Stimulated activated CD8-positive, alpha-beta memory T cell treated with anti-CD3 and anti-CD28 coated beads, Interleukin-2, amount 100 ng/mL, for 48 hours (primary cell): ENCODE data around the gene CFAP61.
"Not testable (repeated sequence)": the region's sequence is repeated elsewhere in the genome, so short reads cannot be mapped to it uniquely, and the experiment has no call there.

Experiments used
- DNase-seq, 2 donors: peaks; one replicate each; pipeline ENCODE4 v3.0.0-alpha.2; 2020; ENCODE audit warnings: low read depth in 2 of 2

CFAP61 gene

DNA sequence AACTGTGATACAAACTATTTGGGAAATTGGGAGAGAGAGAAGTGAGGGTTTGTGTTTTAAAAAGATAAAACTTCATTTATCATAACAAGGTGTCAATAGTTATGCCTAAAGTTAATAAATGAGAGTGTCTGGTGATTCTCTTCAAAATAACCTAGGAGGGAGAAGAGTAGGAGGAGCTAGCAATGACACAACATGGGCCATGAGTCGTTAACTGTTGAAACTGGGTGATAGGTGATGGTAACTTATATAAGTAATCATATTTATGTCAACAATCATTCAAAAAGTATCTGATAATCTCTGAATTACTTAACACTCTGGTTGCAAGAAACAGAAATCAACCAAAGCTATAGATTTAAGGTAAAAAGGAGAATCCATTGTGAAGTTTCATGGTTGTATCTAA is 268.8 kb downstream of the CFAP61 start:
- no peak for DNase-seq

DNA sequence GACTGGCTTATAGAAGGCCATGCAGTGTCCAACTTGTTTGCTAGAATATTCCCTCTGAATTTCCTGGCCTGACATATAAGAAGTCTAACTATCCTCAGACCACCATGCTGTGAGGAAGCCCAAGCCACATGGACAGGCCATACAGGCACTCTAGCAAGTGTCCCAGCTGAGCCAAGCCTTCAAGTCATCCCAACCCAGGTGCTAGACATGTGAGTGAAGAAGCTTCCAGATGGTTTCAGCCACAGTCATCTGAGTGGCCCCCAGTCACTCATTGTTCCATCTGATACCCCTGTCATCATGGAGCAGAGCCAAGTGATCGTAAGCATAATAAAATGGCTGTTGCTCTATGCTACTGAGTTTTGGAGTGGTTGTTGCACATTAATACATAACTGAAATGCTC is 269.6 kb downstream of the CFAP61 start:
- DNase-seq = no peak

DNA sequence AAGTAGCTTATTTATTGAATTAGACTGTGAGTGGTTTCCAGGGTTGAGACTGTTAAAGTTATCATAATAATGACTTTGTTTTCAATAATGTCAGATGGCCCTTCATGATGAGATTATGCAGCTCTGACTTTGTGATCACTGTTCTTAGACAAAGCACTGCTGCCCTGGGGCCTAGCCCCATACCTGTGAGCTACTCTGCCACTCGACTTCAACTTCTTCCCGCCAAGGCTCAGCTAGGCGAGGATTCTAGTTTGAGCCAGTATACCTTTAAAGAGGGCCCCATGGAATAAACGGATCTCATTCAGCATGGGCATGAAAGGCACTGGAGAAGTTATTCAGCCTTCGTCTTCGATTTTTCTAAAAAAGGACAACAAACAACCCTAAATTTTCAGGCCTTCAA is 270.6 kb downstream of the CFAP61 start:
- no peak for DNase-seq

DNA sequence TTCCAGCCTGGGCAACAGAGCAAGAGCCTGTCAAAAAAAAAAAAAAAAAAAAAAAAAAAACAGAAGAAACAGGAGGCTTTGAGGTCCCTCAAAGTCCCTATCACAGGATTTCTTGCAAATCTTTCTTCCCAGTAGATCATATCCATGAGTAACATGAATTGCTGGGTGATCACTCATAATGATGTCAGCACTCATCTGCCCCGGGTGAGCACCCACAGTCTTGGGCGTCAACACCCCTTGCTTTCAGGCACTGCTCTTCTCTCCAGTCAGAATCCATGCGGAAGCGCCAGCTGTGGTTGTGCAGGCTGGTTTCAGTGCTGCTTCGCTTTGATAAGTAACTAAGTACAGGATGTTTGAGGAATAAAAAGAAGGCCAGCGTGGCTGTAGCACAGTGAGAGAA is 275.4 kb downstream of the CFAP61 start:
- no peak for DNase-seq

DNA sequence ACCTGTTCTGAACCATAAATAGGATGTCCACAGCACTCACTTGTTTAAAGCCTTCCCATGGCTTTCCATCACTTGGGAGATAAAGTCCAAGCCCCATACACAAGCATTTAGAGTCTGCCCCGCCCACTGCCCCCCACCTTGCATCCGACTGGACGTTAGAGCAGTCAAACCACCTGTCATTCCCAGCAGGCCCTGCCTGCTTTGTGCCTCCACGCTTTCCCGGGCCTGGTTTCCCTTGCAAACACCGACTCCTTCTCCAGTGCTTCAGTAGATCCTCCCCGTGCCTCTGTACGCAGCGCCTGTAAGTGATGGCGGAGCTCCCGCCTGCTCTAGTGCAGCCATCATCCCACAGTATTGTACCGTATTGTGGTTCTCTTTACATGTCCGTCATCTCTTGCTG is 277.2 kb downstream of the CFAP61 start:
- DNase-seq = no peak

DNA sequence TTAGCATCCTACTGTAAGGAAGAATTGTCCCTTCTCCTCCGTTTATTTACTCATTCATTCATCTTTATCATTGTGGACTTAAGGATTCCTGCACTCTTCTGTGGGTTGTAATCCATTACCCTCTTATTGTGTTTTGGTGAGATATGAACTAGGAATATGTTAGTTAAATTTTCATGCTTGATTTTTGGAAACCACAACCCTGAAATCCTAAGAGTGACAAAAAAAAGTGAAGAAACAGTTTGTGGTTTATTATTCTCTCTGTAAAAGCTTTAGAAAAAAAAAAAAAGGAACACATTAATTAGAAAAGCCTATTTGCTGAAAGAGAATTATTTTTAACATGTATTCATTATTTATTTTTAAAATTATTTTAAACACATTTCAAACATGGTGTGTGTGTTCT is 278.8 kb downstream of the CFAP61 start:
- DNase-seq = no peak

DNA sequence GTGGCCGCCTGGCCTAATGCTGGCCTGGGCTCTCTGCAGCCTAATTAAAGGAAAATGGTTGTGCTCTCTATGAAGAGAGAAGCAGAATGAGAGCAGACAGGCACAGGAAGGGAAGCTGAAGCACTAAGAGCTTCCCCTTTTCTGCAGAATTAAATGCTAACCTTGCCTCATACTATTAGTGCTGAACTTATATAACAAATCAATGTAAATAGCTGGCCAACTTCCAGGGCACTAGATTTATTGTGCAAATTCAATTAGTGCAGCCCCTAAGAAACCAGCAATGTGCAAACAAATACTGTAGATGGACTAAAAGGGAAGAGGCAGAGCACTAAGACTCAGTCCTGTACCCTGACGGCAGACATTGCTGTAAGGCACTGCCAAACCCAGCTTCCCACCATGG is 279.5 kb downstream of the CFAP61 start:
- DNase-seq = no peak

DNA sequence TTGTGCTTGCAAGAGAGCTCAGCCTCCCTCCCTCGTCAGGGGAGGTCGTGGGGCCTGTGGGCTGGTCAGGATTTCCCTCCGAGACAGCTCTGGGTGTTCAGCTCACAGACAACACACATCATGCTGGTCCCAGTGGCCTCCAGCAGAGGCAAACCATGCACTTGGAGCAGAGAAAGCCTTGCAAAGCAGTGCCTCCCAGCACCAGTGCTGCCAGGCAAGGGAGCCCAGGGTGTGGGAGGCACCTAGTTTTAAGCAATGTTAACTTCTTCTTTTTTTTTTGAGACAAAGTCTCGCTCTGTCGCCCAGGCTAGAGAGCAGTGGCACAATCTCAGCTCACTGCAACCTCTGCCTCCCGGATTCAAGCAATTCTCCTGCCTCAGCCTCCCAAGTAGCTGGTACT is 281.5 kb downstream of the CFAP61 start:
- no peak for DNase-seq

DNA sequence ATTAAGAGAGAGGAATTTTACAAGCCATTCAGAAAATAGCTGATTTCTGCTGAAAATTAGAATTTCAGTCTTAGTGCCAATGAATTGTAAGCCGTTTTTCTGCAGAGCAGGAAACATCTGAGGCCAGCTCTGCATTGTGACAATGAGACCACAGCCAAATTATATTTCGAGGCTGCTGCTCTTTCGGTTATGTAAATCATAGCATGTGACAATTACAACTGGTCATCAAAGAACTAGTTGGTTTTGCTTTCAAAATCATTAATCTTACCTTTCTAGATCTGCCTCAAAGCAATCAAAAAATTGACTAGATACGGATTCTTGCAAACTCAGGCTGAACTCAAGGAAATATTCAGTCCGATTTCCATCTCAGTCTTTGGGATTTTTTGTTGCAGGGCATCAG is 282.2 kb downstream of the CFAP61 start:
- DNase-seq = no peak

DNA sequence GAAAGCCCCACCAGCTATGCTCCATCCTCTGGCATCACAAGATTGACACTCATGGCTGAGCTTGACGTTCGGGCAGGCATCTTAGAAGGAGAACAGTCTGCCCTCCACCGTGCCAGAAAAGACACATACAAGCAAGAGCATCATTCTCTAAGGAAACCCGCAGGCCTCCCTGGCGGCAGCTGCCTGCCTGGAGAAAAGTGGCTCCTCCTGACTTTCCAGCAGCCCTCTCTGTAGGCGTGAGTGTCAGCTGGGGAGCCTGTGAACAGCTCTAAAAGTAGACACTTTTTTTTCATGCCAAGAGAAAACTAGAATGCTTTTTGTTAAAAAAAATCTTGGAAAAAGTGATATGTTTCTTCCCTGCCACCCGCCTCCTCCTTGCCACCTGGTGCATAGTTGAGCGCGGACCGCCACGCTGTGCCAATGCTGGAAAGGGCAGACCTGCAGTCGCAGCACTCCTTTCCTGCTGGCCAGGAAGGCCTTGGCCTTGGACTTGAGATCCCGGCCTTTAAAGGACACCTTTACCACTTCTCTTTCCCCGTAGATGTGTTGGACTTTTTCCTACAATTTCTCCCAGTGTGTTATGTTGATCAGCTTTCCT is 285.9 kb downstream of the CFAP61 start:
- no peak for DNase-seq

DNA sequence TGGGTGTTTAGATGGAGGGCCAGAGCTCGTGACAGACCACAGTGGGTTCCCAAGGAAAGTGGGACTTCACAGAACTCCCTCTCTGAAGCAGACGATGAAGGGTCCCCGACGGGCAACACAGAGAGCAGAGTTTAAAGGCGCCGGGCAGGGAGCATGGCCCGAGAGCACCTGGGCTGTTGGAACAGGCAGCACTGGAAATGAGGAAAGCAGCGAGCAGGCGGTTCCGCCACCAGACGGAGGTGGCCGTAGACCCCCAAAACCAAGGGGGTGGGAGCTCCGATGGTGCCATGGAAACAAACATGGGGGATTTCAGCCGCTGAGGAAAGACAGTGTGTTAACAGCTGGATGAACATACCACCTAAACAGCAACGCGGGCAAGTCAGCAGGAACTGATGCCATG is 288.1 kb downstream of the CFAP61 start:
- no peak for DNase-seq

DNA sequence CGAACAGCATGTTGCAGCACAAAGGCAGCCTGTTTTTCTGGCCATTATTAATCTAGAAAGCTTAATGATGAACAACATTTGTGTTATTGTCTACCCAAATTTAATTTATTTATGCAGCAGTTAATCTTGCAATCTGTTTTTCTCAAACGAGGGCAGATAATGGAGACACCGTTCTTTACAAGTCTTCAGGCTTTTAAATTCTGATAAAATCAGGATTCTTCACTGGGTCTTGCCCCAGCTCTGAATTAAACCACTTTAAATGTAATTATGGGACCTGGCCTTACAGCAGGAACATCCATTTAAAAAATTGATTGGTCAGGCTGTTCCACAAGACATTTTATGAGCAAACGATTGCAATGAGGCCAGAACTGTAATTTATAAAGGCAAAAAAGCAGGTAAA is 289.0 kb downstream of the CFAP61 start:
- DNase-seq = no peak

DNA sequence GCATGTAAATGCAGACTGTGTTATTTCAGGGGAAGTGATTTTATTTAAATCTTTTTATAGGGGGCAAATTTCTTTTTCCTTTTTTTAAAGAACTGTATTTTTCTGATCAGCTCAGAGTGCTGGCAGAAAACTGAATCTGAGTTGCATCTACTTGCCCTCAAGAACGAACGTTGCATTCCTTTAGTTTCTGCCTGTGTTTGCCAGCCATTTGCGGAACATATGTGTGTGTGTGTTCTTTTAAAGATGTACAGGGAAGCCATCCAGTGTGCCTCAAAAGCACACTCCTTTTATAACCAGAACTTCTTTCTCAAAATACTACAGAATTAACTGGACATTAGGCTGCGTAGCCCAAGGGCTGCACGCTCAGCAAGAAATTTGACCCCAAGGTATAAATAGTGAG is 289.7 kb downstream of the CFAP61 start:
- DNase-seq = no peak

DNA sequence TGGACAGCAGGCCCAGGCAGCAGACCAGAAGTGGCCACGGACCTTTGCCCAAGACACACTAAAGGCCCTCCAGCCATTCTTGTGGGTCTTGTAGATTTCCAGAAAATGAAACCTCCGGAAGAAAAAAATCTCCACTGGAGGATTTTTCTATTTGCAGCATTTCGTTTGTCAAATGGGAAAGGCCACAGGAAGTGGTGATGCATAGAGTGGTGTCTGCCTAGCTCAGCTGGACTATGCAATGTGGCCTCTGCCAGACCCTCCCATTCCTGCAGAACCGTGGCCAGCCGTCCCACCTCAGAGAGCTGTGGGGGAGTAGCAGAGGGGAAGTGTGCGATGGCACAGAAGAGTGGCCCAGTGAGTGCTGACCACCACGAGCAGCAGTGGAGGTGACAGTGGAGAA is 291.6 kb downstream of the CFAP61 start:
- DNase-seq = no peak

DNA sequence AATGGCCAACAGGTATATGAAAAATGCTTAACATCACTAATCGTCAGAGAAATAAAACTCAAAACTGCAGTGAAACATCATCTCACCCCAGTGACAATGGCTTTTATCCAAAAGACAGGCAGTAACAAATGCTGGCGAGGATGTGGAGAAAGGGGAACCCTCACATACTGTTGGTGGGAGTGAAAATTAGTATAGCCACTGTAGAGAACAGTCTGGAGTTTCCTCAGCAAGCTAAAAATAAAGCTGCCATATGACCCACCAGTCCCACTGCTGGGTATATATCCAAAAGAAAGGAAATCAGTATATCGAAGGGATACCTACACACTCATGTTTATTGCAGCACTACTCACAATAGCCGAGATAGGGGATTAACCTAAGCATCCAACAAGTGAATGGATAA is 292.1 kb downstream of the CFAP61 start:
- no peak for DNase-seq

DNA sequence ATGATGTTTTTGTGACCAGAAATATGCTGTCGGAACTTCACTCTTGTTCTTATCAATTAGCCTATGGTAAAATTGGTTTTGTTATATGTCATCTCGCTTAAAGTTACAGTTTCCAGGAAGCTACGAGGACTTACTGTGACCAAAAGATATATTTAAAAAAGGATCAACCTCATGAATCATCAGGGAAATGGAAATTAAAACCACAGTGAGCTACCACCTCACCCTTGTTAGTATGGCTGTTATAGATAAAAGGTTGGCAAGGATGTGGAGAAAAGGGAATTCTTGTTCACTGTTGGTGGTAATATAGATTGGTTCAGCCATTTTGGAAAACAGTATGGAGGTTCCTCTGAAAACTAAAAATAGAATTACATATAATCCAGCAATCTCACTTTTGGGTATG is 301.2 kb downstream of the CFAP61 start:
- DNase-seq = no peak

DNA sequence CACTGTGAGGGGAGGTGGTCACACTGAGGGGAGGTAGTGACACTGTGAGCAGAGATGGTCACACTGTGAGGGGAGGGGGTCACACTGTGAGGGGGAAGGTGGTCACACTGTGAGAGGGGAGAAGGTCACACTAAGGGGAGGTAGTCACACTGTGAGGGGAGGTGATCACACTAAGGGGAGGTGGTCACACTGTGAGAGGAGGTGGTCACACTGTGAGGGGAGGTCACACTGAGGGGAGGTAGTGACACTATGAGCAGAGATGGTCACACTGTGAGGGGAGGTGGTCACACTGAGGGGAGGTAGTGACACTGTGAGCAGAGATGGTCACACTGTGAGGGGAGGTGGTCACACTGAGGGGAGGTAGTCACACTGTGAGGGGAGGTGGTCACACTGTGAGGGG is 303.2 kb downstream of the CFAP61 start:
- DNase-seq = not testable (repeated sequence)

DNA sequence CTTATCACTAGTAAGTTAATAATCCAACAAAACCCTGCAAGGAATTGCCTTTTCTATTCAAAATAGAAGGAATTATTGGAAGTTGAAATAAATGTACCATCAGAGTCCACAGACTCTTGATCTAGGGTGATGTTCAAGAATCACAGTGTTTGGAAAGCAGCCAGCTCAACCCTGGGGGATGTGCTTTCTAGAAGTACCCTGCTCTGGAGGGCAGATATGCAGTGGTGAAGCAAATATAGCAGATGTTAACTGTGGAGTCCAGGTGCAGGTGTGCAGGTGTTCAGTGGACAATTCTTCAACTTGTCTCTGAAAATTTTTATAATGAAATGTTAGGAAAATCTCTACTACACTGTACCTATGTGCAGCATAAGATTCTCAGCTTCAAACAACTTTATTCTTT is 306.5 kb downstream of the CFAP61 start:
- no peak for DNase-seq

DNA sequence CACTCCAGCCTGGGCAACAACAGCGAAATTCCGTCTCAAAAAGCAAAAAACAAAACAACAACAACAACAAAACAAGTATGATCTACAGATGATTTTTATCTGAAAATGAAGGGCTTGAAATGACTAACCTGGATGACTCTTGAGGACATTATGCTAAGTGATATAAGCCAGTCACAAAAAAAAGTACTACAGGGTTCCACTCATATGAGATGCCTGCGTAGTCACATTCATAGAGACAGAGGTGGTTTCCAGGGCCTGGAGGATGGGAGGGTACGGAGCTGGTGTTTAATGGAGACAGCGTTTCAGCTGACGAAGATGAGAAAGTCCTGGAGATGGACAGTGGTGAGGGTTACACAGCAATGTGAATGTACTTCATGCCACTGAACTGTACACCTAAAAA is 307.3 kb downstream of the CFAP61 start:
- DNase-seq = no peak

DNA sequence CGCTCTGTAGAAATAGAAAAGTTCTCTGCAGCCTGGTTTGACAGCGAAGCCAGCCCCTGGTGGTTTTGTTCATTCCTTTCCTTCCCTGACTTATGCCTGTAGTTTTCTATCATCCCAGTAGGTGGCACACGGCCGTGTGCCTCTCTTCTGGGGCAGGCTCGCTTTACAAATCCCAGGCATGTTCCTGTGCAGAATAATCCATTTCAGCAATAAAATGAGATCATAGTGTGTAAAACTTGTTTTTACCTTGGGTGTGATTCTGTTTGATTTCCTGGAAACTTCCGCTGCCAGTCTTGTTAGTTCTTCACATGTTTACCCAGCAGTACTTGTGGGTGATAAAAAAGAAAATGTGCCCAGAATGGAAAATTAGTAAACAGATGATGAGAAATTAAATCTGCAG is 308.1 kb downstream of the CFAP61 start:
- no peak for DNase-seq

DNA sequence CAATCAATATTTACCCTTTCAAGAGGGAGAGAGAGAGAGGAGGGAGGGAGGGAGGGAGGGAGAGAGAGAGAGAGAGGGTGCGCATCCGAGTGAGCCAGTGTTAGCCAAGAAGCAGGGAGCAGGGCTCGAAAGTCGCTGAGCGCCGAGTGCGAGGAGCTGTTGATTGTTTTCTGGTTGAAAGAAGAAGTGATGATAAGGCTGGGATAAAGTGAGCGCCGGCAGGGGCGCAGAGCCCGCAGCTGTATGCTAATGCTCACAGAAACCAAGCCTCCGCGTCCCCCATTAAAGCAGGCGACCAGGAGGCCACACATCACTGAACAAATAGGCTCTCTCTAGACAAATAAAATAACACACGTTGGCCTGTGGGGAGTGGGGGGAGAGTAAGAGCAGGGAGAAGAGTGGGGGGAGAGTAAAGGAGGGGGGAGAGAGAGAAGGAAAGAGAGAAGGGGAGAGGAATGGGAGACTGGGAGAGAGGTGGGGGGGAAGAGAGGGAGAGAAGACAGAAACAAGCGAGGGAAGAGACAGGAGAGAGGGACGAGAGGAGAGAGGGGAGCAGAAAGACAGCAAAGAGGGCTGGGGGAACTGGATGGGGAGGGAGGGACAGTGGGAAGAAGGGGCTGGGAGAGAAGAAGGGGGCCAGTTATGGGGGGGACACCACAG is 310.6 kb downstream of the CFAP61 start:
- no peak for DNase-seq

DNA sequence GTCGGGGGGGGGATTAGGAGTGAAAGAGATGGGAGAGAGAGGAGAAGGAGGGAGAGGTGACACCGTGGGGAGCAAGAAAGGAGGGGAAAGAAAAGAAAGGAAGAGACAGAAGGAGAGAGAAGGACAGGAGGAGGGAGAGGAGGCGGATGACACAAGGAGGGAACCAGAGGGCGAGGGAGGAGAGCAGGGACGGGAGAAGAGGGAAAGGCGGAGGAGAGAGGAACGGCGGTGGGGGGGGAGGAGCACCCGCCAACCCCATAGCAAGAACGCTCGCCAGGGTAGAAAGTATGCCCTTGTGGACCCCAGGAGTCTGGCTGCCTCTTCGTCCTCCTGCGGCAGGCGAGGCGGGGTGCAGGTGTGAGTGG is 311.1 kb downstream of the CFAP61 start:
- DNase-seq = no peak

DNA sequence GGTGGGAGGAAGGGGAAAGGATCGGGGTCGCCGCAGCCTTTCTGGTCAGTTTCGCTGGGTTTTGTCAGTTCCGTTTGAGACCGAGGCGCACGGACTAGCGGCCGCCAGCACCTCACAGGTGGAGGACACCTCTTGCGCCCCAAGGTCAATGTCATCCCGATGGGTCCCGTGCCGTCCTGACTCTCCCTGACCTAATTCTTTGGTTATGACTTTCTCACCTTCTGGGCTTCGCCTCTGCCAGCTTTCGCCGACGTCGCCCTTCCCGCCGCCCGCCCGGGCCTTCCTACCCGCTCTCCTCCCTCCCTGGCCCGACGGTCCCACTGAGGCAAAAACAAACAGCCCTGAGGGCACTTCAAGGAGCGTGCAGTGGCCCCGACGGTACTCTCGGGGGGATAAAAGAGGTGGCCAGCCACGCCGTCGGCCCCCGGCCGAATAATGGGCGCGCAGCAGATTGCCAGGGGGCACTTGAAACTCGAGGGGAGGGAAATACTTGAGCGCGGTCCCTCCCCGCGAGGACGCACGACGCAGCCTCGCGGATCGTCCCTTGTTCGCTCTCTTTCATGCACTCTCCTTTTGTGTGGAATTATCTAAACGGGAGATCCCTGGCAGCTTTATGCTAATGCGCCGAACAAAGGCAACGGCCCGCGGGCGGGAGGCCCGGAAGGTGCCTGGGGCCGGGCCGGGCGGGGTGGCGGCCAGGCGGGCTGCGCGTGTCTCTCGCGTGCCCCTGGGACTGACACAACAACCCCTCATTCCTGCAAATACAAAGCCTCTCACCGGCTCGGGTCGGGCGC is 311.7 kb downstream of the CFAP61 start:
- DNase-seq = no peak
